GM21526 (cell line): ENCODE results near the gene NSD2.
"Not testable (repeated sequence)": the region's sequence is repeated elsewhere in the genome, so short reads cannot be mapped to it uniquely, and the experiment has no call there.

ENCODE experiments used
- ATAC-seq: cut with Tn5 transposase; IDR thresholded peaks from one replicate; pipeline ENCODE4 v1.9.1; 2021; ENCODE audit warnings: moderate library complexity; ENCODE audit not compliant: unreplicated experiment, low FRiP score

Gene NSD2

GRCh38 chr4:1895971-1896657 lies 24.9 kb downstream of the NSD2 start:
- ATAC-seq = no peak

DNA sequence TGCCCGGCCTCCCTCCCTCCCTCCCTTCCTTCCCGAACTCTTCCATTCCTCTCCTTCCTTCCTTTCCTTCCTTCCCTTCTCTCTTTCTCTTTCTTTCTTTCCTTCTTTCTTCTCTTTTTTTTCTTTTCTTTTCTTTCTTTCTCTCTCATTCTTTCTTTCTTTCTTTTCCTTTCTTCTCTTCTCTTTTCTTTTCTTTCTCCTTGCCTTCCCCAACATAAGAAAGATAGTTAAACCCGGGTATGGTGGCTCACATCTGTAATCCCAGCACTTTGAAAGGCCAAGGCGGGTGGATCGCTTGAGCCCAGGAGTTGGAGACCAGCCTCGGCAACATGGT lies 25.4 kb downstream of the NSD2 start:
- ATAC-seq = no peak

- ATAC-seq = no peak
Measured at GRCh38 chr4:1898007-1898406, 26.8 kb downstream of the NSD2 start.

GRCh38 chr4:1898681-1899080 lies 27.5 kb downstream of the NSD2 start:
- no peak for ATAC-seq

GRCh38 chr4:1899149-1900086 lies 28.2 kb downstream of the NSD2 start:
- ATAC-seq = no peak

DNA sequence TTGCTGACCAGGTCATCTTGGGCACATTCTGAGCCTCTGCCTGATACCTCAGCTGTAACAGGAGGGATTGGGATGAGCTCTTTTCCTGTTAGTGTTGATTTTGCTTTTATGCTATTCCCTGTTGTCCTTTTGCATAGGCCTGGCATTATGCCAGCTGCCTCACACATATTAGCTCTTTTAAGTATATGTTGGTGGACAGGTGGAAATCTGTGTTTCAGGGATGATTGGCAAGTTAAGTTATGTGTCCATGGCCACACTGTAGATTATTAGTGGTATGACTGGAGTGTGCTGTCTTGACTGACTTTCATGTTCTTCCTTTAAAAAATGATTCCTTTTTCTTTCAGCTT lies 28.9 kb downstream of the NSD2 start:
- ATAC-seq = no peak

- no peak for ATAC-seq
Measured at GRCh38 chr4:1900624-1901023, 29.4 kb downstream of the NSD2 start.

- no peak for ATAC-seq
Measured at GRCh38 chr4:1901127-1901526, 29.9 kb downstream of the NSD2 start.

DNA sequence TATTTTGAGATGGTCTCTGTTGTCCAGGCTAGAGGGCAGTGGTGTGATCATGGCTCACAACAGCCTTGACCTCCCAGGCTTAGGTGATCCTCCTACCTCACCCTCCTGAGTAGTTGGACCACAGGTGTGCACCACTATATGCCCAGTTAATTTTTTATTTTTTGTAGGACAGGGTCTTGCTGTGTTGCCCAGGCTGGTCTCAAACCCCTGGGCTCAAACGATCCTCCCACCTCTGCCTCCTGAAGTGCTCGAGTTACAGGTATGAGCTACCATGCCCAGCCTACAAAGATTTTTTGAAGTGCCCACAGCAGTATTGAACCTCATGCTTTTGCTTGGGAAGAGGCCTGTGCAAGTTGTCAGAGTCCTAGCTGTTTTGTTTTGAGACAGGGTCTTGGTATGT lies 31.1 kb downstream of the NSD2 start:
- ATAC-seq = no peak

DNA sequence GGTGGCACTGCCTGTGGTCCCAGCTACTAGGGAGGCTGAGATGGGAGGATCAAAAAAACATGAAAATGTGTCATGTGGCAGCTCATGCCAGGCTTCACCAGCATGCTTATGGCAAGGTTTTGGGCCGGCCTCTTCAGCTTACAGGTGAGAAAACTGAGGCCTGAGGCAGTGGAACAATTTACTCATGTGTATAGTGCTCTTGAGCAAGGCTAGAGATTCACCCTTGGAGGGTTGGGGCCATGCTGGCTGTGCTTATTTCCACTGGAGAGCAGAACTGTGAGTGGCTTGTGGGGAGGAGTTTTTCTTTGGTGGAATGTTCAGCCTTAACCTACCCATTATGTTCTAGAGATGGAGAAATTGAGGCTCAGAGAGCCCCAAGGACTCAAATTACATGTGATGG lies 31.8 kb downstream of the NSD2 start:
- no peak for ATAC-seq

GRCh38 chr4:1904042-1904441 lies 32.8 kb downstream of the NSD2 start:
- ATAC-seq = no peak

DNA sequence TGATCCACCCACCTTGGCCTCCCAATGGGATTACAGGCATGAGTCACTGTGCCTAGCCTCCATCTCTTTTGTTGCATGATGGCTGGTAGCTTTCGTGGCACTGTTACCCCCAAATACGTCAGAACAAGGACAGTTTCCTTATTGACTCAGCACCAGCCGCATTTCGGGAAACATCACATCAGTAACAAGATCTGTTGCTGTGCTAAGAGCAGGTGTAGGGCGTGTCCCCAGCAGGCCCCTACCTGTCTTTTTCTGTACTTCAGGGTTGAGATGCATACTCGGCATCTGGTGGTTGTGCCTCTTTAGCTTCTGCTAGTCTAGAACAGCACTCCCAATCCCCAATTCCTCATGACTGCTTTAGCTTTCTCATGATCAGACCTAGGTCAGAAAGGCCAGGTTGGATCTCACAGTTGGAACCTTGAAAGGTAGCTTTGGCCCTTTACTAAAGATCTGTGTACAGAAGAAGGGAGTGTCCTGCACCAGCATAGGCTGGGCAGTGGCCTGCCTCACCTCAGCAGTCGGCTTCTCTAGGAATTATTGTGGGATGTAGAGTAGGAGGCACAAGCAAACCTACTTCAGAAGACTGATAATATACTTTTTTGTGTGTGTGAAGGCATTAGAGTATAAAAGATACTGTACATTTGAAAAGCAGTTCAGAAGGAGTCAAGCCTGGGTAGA lies 36.8 kb downstream of the NSD2 start:
- no peak for ATAC-seq

GRCh38 chr4:1909696-1910095 lies 38.5 kb downstream of the NSD2 start:
- ATAC-seq = not testable (repeated sequence)

DNA sequence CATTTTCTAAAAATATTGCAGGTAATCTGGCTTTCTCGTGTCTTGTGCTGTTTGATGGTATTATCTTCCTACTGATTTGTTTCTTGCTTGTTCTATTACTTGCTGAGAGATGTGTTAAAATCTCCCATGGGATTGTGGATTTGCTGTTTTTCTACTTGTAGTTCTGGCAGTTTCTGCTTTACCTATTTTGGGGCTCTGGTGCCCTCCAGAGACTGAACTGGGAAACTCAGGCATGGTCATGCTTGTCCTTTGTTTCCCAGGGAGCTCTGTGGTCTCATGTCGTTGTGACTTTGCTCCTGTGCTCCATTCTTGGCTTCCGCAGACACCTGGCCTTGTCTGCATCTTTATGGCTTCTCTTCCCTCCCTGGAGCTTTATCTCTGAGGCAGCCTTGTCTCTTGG lies 39.5 kb downstream of the NSD2 start:
- ATAC-seq = no peak

- not testable (repeated sequence) for ATAC-seq
Measured at GRCh38 chr4:1911316-1911715, 40.1 kb downstream of the NSD2 start.

DNA sequence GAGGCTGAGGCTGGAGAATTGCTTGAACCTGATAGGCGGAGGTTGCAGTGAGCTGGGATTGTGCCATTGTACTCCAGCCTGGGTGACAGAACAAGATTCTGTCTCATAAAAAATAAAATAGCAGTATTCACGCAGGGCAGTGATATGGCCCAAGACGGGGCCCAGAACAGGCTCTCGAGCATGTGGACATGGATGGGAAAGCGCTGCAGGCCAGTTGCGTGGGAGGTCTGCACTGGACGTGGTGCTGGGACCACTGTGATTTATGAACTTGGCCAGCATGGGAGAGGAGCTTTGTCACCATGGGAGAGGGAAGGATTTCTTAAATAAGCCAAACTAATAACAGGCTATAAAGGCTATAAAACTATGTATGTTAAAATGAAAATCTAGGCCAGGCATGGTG lies 51.6 kb downstream of the NSD2 start:
- no peak for ATAC-seq

- ATAC-seq = no peak
Measured at GRCh38 chr4:1927675-1928074, 56.5 kb downstream of the NSD2 start.

DNA sequence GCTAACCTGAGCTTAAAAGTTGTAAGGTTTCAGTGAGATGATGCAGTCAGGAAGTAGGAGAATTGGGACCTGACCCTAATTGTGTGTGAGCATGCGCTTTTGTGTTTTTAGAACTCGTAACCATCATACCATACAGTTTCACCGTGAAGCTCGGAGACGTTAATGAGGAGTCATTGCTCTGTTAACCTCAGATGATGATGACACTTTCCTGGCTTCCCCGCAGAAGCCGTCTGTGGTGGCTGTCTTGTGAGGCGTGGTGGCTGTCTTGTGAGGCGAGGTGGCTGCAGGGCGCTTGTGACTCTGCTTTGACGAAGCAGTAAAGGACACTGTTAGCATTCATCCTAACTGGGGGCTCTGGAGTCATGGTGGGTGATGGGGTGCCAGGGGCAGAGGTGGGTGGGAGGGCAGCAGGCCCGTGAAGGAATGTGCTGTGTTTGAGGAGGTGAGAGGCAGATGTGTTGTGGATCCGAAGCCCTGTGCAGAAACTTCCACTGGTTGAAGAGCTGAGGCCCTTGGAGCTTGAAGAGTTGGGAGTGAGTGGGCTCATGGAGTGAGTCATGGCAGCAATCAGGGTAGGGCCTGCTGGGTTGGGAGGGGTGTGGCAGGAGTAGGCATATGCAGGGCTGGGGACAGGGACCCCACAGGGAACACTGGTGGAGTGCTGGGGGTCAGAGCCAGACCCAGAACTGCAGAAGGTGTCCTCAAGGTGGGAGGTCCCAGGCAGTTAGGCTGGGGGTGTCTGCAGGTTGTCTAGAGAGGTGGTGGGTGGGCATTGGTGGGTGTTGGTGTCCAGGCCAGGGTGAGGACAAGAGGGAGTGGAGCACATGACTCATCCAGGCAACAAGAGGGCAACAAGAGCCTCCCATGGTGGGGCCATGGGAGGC lies 57.4 kb downstream of the NSD2 start:
- no peak for ATAC-seq

GRCh38 chr4:1932736-1933135 lies 61.5 kb downstream of the NSD2 start:
- ATAC-seq = no peak

DNA sequence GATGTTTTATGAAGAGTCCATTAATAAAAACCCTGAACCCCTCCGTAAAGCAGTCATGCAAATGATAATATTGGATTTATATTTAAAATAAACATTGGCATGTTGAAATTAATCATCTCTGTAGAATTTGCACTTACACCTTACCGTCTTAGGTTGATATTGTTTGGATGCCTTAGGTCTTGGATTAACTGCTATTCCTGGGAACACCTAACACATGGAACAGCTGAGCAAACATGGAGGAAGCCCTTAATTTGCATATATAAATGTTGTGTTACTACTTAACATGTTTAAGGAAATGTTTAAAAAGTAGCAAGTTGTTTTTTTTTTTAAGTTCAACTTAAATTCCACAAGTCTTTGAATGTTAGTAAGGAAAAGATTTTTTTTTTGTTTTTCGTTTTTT lies 62.5 kb downstream of the NSD2 start:
- ATAC-seq = no peak

GRCh38 chr4:1937550-1937949 lies 66.4 kb downstream of the NSD2 start:
- ATAC-seq = no peak
